PC-3 (cell line): ENCODE measurements around the gene THOC2. TPM values are rescaled to one million over a fixed set of nuclear protein-coding genes. Genes with fewer than 3 reads are reported as not detected.
"Not testable (repeated sequence)": the region's sequence is repeated elsewhere in the genome, so short reads cannot be mapped to it uniquely, and the experiment has no call there.

Experiments used
- ATAC-seq: fragments of 200-7000 bp; cut with Tn5 transposase; 2 replicates; pipeline ENCODE4 v1.9.1; 2020; ENCODE audit warnings: mild to moderate bottlenecking, moderate library complexity
- BruUV-seq: library from RNA; stranded (reverse); fragments of 400-500 nt; replicated peaks from 2 replicates; lab custom pipeline; 2021; lab: Mats Ljungman, UMichigan
- CTCF ChIA-PET: fragments of 300-600 bp; sonication (Branson Sonifier 250); formaldehyde crosslinking; loops from one replicate; lab custom pipeline; 2022; ENCODE audit warnings: antibody characterized with exemption; lab: Charles Lee
- POLR2A ChIA-PET: fragments of 300-600 bp; sonication (Branson Sonifier 250); formaldehyde crosslinking; loops from one replicate; lab custom pipeline; 2022; ENCODE audit warnings: antibody characterized with exemption; ENCODE audit not compliant: unreplicated experiment; lab: Charles Lee
- DNase-seq: peaks from one replicate; pipeline ENCODE4 v3.0.0-alpha.2; 2015
- H2AFZ ChIP-seq: fragments of 300-600 bp; sonication (generic); 2 replicates; pipeline ENCODE4 v1.6.0; 2016; ENCODE audit warnings: antibody characterized with exemption, low read length
- H3F3A ChIP-seq: fragments of 300-600 bp; sonication (generic); one replicate; pipeline ENCODE4 v1.6.0; 2017; ENCODE audit warnings: antibody characterized with exemption, low read length, control low read depth, mild to moderate bottlenecking; ENCODE audit not compliant: unreplicated experiment
- H3K27ac ChIP-seq: fragments of 300-600 bp; sonication (generic); 2 replicates; pipeline ENCODE4 v1.5.1; 2016; ENCODE audit warnings: mild to moderate bottlenecking, low read length
- H3K27me3 ChIP-seq: fragments of 300-600 bp; sonication (generic); 2 replicates; pipeline ENCODE4 v1.6.1; 2016; ENCODE audit warnings: low read length, mixed read lengths
- H3K36me3 ChIP-seq: fragments of 300-600 bp; sonication (generic); 2 replicates; pipeline ENCODE4 v1.6.1; 2016; ENCODE audit warnings: low read depth, mixed run types, low read length, mixed read lengths
- H3K4me1 ChIP-seq: fragments of 300-600 bp; sonication (generic); 2 replicates; pipeline ENCODE4 v1.5.1; 2016; ENCODE audit warnings: low read length; ENCODE audit not compliant: insufficient read depth
- H3K4me2 ChIP-seq: fragments of 300-600 bp; sonication (generic); 2 replicates; pipeline ENCODE4 v1.6.0; 2016; ENCODE audit warnings: low read length
- H3K4me3 ChIP-seq: fragments of 300-600 bp; sonication (generic); 2 replicates; pipeline ENCODE4 v1.5.1; 2016; ENCODE audit warnings: mild to moderate bottlenecking, low read length, mixed read lengths
- H3K79me2 ChIP-seq: fragments of 300-600 bp; sonication (generic); 2 replicates; pipeline ENCODE4 v1.6.1; 2017; ENCODE audit warnings: low read length, mixed read lengths
- H3K9ac ChIP-seq: fragments of 300-600 bp; sonication (generic); 2 replicates; pipeline ENCODE4 v1.6.0; 2016; ENCODE audit warnings: mild to moderate bottlenecking, low read length
- H3K9me2 ChIP-seq: fragments of 300-600 bp; sonication (generic); replicated peaks from 2 replicates; pipeline ENCODE4 v1.6.1; 2016; ENCODE audit warnings: mixed run types, low read length, mixed read lengths
- H3K9me3 ChIP-seq: fragments of 300-600 bp; sonication (generic); 2 replicates; pipeline ENCODE4 v1.6.1; 2016; ENCODE audit warnings: low read length, mixed read lengths
- H4K20me1 ChIP-seq: fragments of 300-600 bp; sonication (generic); 2 replicates; pipeline ENCODE4 v1.6.1; 2016; ENCODE audit warnings: low read length, mixed read lengths
- EZH2 ChIP-seq: fragments of 300-600 bp; sonication (generic); IDR thresholded peaks from one replicate; pipeline ENCODE4 v1.6.1; 2017; ENCODE audit warnings: antibody characterized with exemption, mild to moderate bottlenecking, low read length; ENCODE audit not compliant: unreplicated experiment
- EZH2phosphoT487 ChIP-seq: fragments of 300-600 bp; sonication (generic); IDR thresholded peaks from 2 replicates; pipeline ENCODE4 v1.6.1; 2018; ENCODE audit warnings: mild to moderate bottlenecking, antibody characterized with exemption, low read length, borderline replicate concordance
- intact Hi-C: fragments of 100-400 bp; cut with micrococcal nuclease; formaldehyde crosslinking; loops from 2 replicates; pipeline ENCODE4 v1.9.0; 2023
- total RNA-seq: library from RNA; depleted of rRNA; stranded (reverse); fragments of >200 nt; gene quantifications from 2 replicates; pipeline ENCODE4 v1.2.3, GENCODE V29; 2014
- TF ChIP-seq, protein P1 (sequence below): fragments of 300-600 bp; sonication (generic); conservative IDR thresholded peaks from 2 replicates; pipeline ENCODE4 v1.5.1; 2017; ENCODE audit warnings: antibody characterized with exemption, low read depth, mild to moderate bottlenecking, low read length

The THOC2 gene
- total RNA-seq, 1 experiment from 2014 or later: 69.1 TPM

DNA sequence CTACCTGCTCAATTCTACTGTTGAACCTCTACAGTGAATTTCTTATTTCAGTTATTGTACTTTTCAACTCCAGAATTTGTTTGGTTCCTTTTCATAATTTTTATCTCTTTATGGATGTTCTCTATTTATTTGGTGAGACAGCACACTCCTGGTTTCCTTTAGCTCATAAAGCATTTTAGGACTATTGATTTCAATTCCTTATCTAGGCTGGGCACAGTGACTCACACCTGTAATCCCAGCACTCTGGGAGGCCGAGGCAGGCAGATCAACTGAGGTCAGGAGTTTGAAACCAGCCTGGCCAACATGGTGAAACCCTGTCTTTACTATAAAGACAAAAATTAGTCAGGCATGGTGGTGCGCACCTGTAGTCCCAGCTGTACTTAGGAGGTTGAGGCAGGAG lies 57.7 kb downstream of the THOC2 start:
- H2AFZ ChIP-seq: no peak overlapping the region
- POLR2A ChIA-PET: no interaction called here
- no peaks in the 10 kb centered on the region for H3K4me1 ChIP-seq
- no peaks in the 10 kb centered on the region for H3K36me3 ChIP-seq
- ATAC-seq: peak; percentile 38; the same call in 1 of the 2 replicates
- no peak overlapping the region for H3K27ac ChIP-seq
- H3K4me2 ChIP-seq: no peak overlapping the region
- CTCF ChIA-PET: no interaction called here
- no peak overlapping the region for H3K9ac ChIP-seq
- H3F3A ChIP-seq: no peaks in the 10 kb centered on the region
- no peak overlapping the region for H3K4me3 ChIP-seq
- no peaks in the 10 kb centered on the region for H3K9me3 ChIP-seq
- intact Hi-C loops: no loop called here
- no peak for TF ChIP-seq EZH2
- no peak for TF ChIP-seq EZH2phosphoT487
- TF ChIP-seq, protein P1, sequence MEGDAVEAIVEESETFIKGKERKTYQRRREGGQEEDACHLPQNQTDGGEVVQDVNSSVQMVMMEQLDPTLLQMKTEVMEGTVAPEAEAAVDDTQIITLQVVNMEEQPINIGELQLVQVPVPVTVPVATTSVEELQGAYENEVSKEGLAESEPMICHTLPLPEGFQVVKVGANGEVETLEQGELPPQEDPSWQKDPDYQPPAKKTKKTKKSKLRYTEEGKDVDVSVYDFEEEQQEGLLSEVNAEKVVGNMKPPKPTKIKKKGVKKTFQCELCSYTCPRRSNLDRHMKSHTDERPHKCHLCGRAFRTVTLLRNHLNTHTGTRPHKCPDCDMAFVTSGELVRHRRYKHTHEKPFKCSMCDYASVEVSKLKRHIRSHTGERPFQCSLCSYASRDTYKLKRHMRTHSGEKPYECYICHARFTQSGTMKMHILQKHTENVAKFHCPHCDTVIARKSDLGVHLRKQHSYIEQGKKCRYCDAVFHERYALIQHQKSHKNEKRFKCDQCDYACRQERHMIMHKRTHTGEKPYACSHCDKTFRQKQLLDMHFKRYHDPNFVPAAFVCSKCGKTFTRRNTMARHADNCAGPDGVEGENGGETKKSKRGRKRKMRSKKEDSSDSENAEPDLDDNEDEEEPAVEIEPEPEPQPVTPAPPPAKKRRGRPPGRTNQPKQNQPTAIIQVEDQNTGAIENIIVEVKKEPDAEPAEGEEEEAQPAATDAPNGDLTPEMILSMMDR: no peak
- H3K79me2 ChIP-seq: no peaks in the 10 kb centered on the region
- no peaks in the 10 kb centered on the region for H3K27me3 ChIP-seq
- no peaks in the 10 kb centered on the region for H3K9me2 ChIP-seq
- DNase-seq: peak; percentile 17
- no TSS peak for BruUV-seq
- no peaks in the 10 kb centered on the region for H4K20me1 ChIP-seq

DNA sequence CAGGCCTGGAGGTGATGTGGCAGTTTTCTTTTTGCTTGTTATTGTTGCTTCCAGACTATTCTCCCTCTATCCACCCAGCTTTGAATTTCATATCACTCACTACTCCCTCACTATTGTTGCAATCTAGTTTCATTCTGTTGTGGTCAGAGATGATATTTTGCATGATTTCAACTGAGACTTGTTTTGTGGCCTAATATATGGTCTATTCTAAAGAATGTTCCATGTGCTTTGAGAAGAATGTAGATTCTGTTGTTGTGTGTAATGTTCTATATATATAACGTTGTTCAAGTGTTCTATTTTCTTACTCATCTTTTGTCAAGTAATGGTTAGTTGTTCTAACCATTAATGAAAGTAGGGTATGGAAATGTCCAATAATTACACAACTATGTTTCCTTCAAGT lies 59.0 kb downstream of the THOC2 start:
- ChIA-PET CTCF (no interaction called here), POLR2A (no interaction called here)
- no peak overlapping the region for H2AFZ ChIP-seq
- intact Hi-C loops: no loop called here
- ATAC-seq (no peak), DNase-seq (no peak)
- H3K27me3 ChIP-seq: no peaks in the 10 kb centered on the region
- no peaks in the 10 kb centered on the region for H3K36me3 ChIP-seq
- no peaks in the 10 kb centered on the region for H3K79me2 ChIP-seq
- no peak overlapping the region for H3K9ac ChIP-seq
- no peak overlapping the region for H3K4me3 ChIP-seq
- no peaks in the 10 kb centered on the region for H3F3A ChIP-seq
- no peaks in the 10 kb centered on the region for H3K9me2 ChIP-seq
- no TSS peak for BruUV-seq
- H3K4me1 ChIP-seq: no peaks in the 10 kb centered on the region
- TF ChIP-seq EZH2 (no peak), EZH2phosphoT487 (no peak)
- TF ChIP-seq, protein P1: no peak
- no peak overlapping the region for H3K27ac ChIP-seq
- H4K20me1 ChIP-seq: no peaks in the 10 kb centered on the region
- H3K9me3 ChIP-seq: no peaks in the 10 kb centered on the region
- H3K4me2 ChIP-seq: no peak overlapping the region

DNA sequence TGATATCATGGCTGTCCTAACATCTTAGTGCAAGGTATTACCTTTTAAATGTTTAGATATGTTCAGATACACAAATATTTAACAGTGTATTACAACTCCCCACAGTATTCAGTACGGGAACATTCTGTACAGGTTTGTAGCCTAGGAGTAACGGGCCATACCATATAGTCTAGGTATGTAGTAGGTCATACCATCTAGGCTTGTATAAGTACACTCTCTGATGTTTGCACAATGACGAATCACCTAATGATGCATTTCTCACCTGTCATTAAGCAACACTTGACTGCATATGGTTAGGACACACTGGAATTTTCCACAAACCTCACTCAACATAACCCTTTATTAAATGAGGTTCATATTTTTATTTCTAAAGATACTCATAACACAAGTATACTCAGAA lies 67.7 kb downstream of the THOC2 start:
- H3K4me3 ChIP-seq: no peak overlapping the region

DNA sequence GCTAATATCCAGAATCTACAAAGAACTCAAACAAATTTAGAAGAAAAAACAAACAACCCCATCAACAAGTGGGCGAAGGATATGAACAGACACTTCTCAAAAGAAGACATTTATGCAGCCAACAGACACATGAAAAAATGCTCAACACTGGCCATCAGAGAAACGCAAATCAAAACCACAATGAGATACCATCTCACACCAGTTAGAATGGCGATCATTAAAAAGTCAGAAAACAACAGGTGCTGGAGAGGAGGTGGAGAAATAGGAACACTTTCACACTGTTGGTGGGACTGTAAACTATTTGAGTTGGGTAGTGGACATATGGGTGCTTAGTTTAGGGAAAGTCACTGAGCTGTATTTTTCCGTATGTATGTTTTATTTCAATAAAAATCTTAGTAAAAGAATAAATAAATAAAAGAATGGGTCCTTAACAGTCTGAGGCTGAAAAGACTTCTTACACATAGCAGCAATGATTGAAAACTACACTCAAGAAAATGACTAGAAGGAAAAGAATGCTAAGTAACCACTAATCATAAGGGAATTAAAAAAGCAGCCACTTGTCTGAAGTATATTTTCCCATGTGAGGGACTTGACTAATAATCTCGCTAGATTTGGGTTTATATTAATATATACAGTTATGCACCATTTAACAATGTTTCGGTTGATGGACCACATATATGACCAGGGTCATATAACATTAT lies 68.2 kb downstream of the THOC2 start:
- peak; percentile 57 for ATAC-seq
- H3K9ac ChIP-seq, BruUV-seq, H3K4me2 ChIP-seq, H3K4me3 ChIP-seq, H3K9me3 ChIP-seq, H3K9me2 ChIP-seq, CTCF ChIA-PET, H2AFZ ChIP-seq, H3F3A ChIP-seq, H3K4me1 ChIP-seq, H3K27me3 ChIP-seq, H4K20me1 ChIP-seq, H3K79me2 ChIP-seq, intact Hi-C loops: not testable (repeated sequence)
- H3K27ac ChIP-seq: peak overlapping the region; percentile 26; the same call in 1 of the 2 replicates
- POLR2A ChIA-PET: interaction anchor here (0.6 kb wide), 1 partner anchor 16 kb away, joined by 5 read pairs; no protein-coding TSS in a partner anchor
- peak; percentile 16 for DNase-seq
- peaks cover 14% of the 10 kb centered on the region for H3K36me3 ChIP-seq

More for the DNA sequence above, 67.7 kb downstream of the THOC2 start:
- Histone ChIP-seq H3K9me2 (no peaks in the 10 kb centered on the region), H2AFZ (no peak overlapping the region), H3K27me3 (no peaks in the 10 kb centered on the region), H3K9ac (no peak overlapping the region), H3K9me3 (no peaks in the 10 kb centered on the region), H3K79me2 (no peaks in the 10 kb centered on the region; the same call in 1 of the 2 replicates), H3K27ac (peak overlapping the region; percentile 26; the same call in 1 of the 2 replicates), H3F3A (no peaks in the 10 kb centered on the region), H3K36me3 (peaks cover 14% of the 10 kb centered on the region), H4K20me1 (no peaks in the 10 kb centered on the region; the same call in 1 of the 2 replicates), H3K4me1 (peaks cover 8% of the 10 kb centered on the region), H3K4me2 (no peak overlapping the region)
- ChIA-PET POLR2A (interaction anchor here (0.6 kb wide), 1 partner anchor 13 kb away, joined by 5 read pairs; no protein-coding TSS in a partner anchor), CTCF (no interaction called here)
- BruUV-seq: no TSS peak
- ATAC-seq (peak; percentile 73), DNase-seq (peak; percentile 24)
- intact Hi-C loops: no loop called here
- TF ChIP-seq EZH2 (no peak), EZH2phosphoT487 (no peak)
- TF ChIP-seq, protein P1: no peak
